PC-9 (cell line): ENCODE results near the gene LDLRAD3.

Experiments
- EZH2 ChIP-seq: fragments of 200-600 bp; sonication (generic); IDR thresholded peaks from 2 replicates; pipeline ENCODE4 v1.8.0; 2017; ENCODE audit warnings: antibody characterized with exemption, low read depth
- TF ChIP-seq, protein P1 (sequence below): fragments of 200-600 bp; sonication (generic); conservative IDR thresholded peaks from 2 replicates; pipeline ENCODE4 v1.6.1; 2017; ENCODE audit warnings: mixed run types, antibody characterized with exemption, mild to moderate bottlenecking, moderate library complexity

DNA sequence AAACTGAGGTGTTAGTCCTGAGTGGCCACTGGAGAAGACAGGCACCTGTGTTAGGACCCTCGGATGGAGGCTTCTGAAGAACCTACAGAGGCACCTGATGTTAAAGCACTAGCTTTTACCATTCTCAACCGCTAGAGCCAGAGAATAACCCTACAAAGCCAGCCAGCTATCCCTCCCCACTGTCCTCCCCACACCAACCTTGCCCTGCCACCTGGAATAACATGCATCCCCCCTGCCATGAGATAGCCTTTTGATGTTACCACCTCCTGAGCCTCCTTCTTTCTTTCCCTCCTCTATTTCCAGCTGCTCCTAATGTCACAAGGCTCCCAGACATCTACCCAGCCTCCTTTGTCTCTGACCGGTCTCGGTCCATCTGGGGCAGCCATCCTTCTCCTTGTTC, 317.2 kb downstream of the LDLRAD3 start:
- TF ChIP-seq, protein P1, sequence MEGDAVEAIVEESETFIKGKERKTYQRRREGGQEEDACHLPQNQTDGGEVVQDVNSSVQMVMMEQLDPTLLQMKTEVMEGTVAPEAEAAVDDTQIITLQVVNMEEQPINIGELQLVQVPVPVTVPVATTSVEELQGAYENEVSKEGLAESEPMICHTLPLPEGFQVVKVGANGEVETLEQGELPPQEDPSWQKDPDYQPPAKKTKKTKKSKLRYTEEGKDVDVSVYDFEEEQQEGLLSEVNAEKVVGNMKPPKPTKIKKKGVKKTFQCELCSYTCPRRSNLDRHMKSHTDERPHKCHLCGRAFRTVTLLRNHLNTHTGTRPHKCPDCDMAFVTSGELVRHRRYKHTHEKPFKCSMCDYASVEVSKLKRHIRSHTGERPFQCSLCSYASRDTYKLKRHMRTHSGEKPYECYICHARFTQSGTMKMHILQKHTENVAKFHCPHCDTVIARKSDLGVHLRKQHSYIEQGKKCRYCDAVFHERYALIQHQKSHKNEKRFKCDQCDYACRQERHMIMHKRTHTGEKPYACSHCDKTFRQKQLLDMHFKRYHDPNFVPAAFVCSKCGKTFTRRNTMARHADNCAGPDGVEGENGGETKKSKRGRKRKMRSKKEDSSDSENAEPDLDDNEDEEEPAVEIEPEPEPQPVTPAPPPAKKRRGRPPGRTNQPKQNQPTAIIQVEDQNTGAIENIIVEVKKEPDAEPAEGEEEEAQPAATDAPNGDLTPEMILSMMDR, result no peak
- TF ChIP-seq EZH2, result no peak
